K562 (cell line): ENCODE measurements around the gene PTPN18. TPM values are rescaled to one million over a fixed set of nuclear protein-coding genes. Genes with fewer than 3 reads are reported as not detected.

ENCODE experiments used
- CCNT2 ChIP-seq: IDR thresholded peaks from 2 replicates; pipeline ENCODE4 v1.6.1; 2011; ENCODE audit warnings: borderline replicate concordance, low read depth, mild to moderate bottlenecking, moderate library complexity, mixed read lengths, low read length; ENCODE audit not compliant: insufficient read length; ENCODE audit errors: extremely low read depth
- CGGBP1 ChIP-seq: fragments of 250-450 bp; sonication (Bioruptor Pico); IDR thresholded peaks from 2 replicates; pipeline ENCODE4 v1.9.0; 2021; ENCODE audit warnings: mild to moderate bottlenecking
- CLOCK ChIP-seq: fragments of 250-450 bp; sonication (Bioruptor Pico); IDR thresholded peaks from 2 replicates; pipeline ENCODE4 v1.4.0; 2020; ENCODE audit warnings: mild to moderate bottlenecking, moderate library complexity, borderline replicate concordance
- HES1 ChIP-seq: fragments of 450-650 bp; IDR thresholded peaks from 2 replicates; pipeline ENCODE4 v1.6.1; 2016; ENCODE audit warnings: low read depth, mild to moderate bottlenecking, moderate library complexity
- LEF1 ChIP-seq: fragments of 450-650 bp; IDR thresholded peaks from 2 replicates; pipeline ENCODE4 v1.6.1; 2016; ENCODE audit warnings: mild to moderate bottlenecking
- MBD1 ChIP-seq: fragments of 250-450 bp; sonication (Bioruptor Pico); IDR thresholded peaks from 2 replicates; pipeline ENCODE4 v1.8.0; 2022; ENCODE audit warnings: inconsistent platforms
- PBX2 ChIP-seq, 2 experiments: IDR thresholded peaks in 1 of 2; conservative IDR thresholded peaks in 1 of 2; 2 replicates each; pipeline ENCODE4 v1.6.1; 2016; ENCODE audit warnings: low read depth in 2 of 2, mild to moderate bottlenecking in 1 of 2, missing compliant biosample characterization in 1 of 2, missing genetic modification characterization in 1 of 2, moderate library complexity in 1 of 2
- PHB ChIP-seq: fragments of 250-450 bp; sonication (Bioruptor Pico); IDR thresholded peaks from 2 replicates; pipeline ENCODE4 v1.5.0; 2021
- RBM14 ChIP-seq: fragments of 200-400 bp; formaldehyde crosslinking; IDR thresholded peaks from 2 replicates; pipeline ENCODE4 v1.6.1; 2018; ENCODE audit warnings: low read depth, mild to moderate bottlenecking, low read length, moderate library complexity, borderline replicate concordance; ENCODE audit not compliant: insufficient read depth
- SAFB ChIP-seq: fragments of 200-400 bp; formaldehyde crosslinking; IDR thresholded peaks from 2 replicates; pipeline ENCODE4 v1.6.1; 2017; ENCODE audit warnings: low read depth, low read length, borderline replicate concordance
- SRSF3 ChIP-seq: fragments of 200-400 bp; formaldehyde crosslinking; IDR thresholded peaks from 2 replicates; pipeline ENCODE4 v1.6.1; 2016; ENCODE audit warnings: mild to moderate bottlenecking, low read length, moderate library complexity; ENCODE audit not compliant: insufficient read depth
- TCF3 ChIP-seq: sonication (generic); formaldehyde crosslinking; IDR thresholded peaks from 2 replicates; pipeline ENCODE4 v1.4.0; 2020; ENCODE audit warnings: mild to moderate bottlenecking, missing genetic modification reagents
- ZNF398 ChIP-seq: fragments of 250-450 bp; sonication (Bioruptor Pico); IDR thresholded peaks from 2 replicates; pipeline ENCODE4 v1.8.0; 2021; ENCODE audit warnings: moderate library complexity, mild to moderate bottlenecking, inconsistent platforms
- ZNF764 ChIP-seq: fragments of 250-450 bp; sonication (Bioruptor Pico); IDR thresholded peaks from 2 replicates; pipeline ENCODE4 v1.4.0; 2020; ENCODE audit warnings: low read depth, mild to moderate bottlenecking, moderate library complexity
- polyA plus RNA-seq, 8 experiments: library from polyadenylated mRNA; depleted of rRNA in 4 of 8; stranded (reverse) in 5 of 8; unstranded in 3 of 8; fragments of >200 nt; fragmentation: Nextera tagmentation in 2 of 8; fragmentation: Illumina TruSeq in 1 of 8; extraction: Ambion mirVana in 2 of 8; extraction: Trizol in 1 of 8; gene quantifications; 2 replicates each; pipeline versions ENCODE4 v1.2.1 to v1.2.3, GENCODE V29; 2011 to 2014; ENCODE audit warnings: inconsistent platforms in 1 of 8, missing spikeins in 1 of 8
- total RNA-seq, 7 experiments: library from RNA; depleted of rRNA in 6 of 7; stranded (reverse); fragments of >200 nt in 6 of 7; fragmentation: Illumina TruSeq in 2 of 7; extraction: Trizol in 2 of 7; gene quantifications; 2 replicates each; pipeline versions ENCODE4 v1.2.1 to v1.2.3, GENCODE V29; 2011 to 2021; ENCODE audit warnings: low replicate concordance in 1 of 7

Gene PTPN18
- total and polyA plus RNA-seq, 9 of the 15 experiments (the other 6 are each of a cell fraction or from before 2014, with no cell fraction given), result 11.6 to 90.7 (median 49.6) TPM

- TF ChIP-seq ZNF398 (no peak), RBM14 (0 out of 2 replicates have a peak, but pooled peaks have one; percentile 68), TCF3 (CRISPR knock-in tag) (peak; percentile 34), CCNT2 (peak; percentile 84), PHB (CRISPR knock-in tag) (no peak), SAFB (no peak), MBD1 (CRISPR knock-in tag) (no peak), CGGBP1 (CRISPR knock-in tag) (no peak), HES1 (no peak), PBX2 (CRISPR knock-in tag; IDR thresholded peaks at IDR 0.05; ENCODE audit: low read depth) (no peak), PBX2 (tag; conservative IDR thresholded peaks at IDR 0.05; ENCODE audit: low read depth) (no peak), ZNF764 (CRISPR knock-in tag) (no peak), CLOCK (CRISPR knock-in tag) (no peak), LEF1 (no peak), SRSF3 (no peak)
These were observed 16.4 kb downstream of the PTPN18 start (continued) for GRCh38 chr2:130372055-130372832.
